GM08714 (cell line): ENCODE measurements around the gene EN1.

Source experiments
- H3K4me3 ChIP-seq: fragments of 200-500 bp; sonication (Bioruptor generic); 2 replicates; pipeline ENCODE4 v1.5.1; 2014; ENCODE audit warnings: mild to moderate bottlenecking, low read length, inconsistent platforms
- ZNF274 ChIP-seq: IDR thresholded peaks from 2 replicates; pipeline ENCODE4 v1.6.1; 2012; ENCODE audit warnings: mild to moderate bottlenecking, low read depth, low read length

Gene EN1

DNA sequence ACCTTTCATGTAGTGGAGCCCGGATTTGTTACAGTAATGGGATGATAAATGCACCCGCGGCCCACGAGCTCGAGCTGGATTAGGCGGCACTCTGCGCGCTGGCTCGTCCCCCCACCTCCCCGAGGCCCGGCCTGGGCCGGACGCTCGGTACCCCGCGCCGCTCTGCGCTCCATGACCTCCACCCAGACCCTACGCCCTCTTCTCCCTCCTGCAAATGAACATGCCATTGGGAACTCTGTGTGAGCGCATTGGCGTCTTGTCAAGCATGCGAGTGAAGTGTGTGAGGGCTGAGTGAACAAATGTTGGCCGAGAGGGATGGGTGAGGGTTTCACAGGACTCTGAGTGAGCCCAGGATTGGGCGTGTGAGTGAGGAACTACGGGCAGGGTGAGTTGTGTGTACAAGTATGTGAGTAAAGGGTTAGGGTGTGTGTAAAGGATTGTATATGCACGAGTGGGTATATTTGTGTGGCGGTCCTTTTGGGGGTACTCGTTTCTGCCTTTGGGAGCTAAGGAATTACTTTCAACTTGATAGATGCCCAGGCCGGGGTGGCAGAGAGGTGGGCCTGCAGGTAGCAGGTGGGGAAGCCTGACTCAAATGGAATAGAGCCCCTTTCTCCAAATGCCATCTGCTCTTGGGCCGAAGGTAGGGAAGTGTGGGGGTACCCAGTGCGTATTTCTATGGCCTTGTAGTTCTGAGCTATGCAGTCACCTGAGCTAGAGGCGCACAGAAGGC is 2.9 kb upstream of the EN1 start:
- H3K4me3 ChIP-seq = no peak overlapping the region
- no peak for TF ChIP-seq ZNF274

- no peak for TF ChIP-seq ZNF274
- H3K4me3 ChIP-seq = no peak overlapping the region
Observed at GRCh38 chr2:118849226-118850167, 2.0 kb upstream of the EN1 start.

- TF ChIP-seq ZNF274 = no peak
- no peak overlapping the region for H3K4me3 ChIP-seq
Observed at GRCh38 chr2:118848381-118849225, 1.2 kb upstream of the EN1 start.

GRCh38 chr2:118847762-118848172 is 319 bp upstream of the EN1 start:
- peak overlapping the region; percentile 29; the same call in 1 of the 2 replicates for H3K4me3 ChIP-seq
- no peak for TF ChIP-seq ZNF274

DNA sequence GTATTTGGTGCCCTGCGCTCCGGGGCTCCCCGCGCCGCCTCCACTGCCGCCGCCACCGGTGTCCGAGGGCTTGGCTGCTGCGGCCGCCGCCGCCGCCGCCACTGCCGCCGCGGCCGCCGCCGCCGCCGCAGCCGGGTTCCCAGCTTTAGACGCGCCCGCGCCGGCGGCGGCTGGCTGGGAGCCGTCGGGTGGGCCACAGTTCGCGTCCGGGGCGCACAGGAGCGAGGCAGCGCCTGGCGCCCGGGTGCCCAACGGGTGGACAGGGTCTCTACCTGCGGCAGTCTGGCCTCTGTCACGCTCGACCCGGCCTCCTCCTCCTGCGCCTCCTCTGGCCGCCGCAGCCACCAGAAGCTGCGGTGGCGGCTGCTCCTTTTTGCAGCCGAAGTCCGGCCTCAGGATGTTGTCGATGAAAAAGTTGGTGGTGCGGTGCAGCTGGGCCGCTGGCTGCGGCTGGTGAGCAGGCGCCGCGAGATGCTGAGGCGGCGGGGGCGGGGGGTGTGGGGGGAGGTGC is 951 bp downstream of the EN1 start:
- no peak for TF ChIP-seq ZNF274
- H3K4me3 ChIP-seq = no peak overlapping the region

DNA sequence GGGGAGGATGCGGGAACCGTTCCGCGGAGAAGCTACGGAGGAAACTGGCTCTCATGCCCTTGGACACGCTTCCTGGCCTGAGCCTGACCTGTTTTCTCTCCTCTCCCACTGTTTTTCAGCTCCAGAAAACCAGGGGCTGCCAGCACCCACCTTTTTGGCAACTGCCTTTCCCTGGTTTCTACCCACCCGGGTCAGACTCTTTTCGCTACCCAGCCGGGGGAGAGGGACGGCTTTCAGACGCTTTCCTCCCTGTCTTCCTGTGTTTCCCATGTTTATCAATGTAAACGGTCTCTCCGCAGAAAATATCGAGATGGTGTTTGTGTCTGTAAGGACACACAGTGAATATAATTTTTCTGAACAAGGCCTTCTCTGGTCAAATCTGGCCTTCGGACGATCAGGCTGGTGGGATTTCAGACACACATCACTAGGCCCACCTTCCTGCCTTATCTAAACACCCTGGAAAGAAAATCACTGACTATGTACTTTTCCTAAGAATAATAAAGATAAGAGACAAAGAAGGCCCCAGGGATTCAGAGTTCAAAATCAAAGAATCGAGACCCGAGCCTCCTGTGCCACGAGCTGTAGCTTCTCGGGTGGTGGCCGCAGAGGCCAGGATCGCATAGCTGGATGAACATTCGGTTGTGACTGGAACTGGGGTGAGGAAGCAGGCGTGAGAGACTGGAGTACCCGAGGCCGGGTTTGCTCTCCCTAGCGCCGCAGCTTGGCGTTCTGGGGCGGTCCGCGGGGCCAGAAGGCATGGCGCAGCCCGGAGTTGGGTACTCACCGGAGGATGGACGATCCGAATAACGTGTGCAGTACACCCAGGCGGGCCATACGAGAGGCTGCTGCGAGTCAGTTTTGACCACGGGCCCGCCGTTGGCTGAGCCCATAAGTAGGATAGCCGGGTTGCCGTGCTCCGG is 1.7 kb downstream of the EN1 start:
- no peak for TF ChIP-seq ZNF274
- no peak overlapping the region for H3K4me3 ChIP-seq

GRCh38 chr2:118845005-118845521 is 2.4 kb downstream of the EN1 start:
- no peak overlapping the region for H3K4me3 ChIP-seq

DNA sequence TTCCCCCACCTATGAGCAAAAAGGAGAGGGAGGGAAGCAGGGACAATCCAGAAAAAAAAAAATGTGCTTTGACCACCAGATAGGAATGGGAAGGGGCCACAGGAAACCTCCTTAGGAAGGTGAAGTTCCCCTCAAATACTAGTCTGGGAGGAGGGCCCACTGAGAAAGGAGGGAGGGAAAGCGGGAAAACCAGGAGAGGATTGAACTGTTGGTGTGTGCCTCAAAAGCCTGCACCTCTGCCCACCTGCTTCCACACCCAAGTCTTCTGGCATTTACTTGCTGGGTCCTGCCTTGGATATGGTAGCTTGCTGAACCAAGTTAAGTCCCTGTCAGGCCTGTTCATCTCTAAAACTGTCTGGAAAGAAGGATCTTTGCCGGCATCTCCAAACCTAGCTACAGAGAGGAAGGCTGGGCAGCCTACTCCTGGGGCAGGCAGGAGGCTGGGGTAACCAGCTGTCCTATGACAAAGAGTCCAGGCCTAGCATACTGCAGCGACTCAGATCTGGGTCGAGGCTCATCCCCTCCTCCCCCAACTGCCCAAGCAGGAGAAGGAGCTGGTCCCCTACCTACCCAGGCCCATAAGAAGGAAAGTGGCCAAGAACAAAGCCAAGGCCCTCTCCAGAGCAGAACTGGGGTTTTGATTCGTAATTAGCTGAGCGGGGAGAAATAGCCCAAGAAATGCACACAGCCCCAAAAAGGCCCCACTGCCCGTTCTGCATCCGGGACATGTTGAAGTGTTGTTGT is 3.0 kb downstream of the EN1 start:
- no peak overlapping the region for H3K4me3 ChIP-seq
- TF ChIP-seq ZNF274 = no peak

More at GRCh38 chr2:118845005-118845521, 2.4 kb downstream of the EN1 start:
- no peak for TF ChIP-seq ZNF274

- no peak for TF ChIP-seq ZNF274
- no peak overlapping the region for H3K4me3 ChIP-seq
Observed at GRCh38 chr2:118843483-118844132, 3.8 kb downstream of the EN1 start.

DNA sequence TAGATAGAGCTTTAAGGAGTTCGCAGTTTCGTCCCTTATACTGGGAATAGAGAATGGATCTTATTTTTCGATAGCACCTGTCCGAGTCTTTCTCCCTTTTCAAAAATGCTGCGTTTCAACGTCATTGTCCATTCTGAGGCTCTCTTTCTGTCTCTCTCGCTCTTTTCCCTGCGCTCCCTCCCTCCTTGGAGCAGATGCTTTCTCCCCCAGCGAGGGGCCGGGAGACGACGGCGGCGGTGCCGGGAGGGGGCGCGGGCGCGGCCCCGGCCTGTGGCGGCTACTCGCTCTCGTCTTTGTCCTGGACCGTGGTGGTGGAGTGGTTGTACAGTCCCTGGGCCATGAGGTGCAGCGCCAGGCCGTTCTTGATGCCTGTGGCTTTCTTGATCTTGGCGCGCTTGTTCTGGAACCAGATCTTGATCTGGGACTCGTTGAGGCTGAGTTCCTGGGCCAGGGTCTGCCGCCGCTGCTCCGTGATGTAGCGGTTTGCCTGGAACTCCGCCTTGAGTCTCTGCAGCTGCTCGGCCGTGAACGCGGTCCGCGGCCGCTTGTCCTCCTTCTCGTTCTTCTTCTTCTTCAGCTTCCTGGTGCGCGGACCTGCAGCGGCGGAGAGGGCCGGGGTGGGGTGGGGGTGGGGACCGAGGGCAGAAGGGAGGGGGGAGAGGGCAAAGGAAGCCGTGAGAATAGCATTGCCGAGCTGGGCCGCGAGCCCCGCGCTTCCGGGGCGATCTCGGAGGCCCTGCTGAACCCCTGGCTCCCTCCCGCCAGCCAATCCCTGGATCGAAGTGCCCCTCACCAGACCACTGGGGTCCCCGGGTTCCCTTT is 4.6 kb downstream of the EN1 start:
- no peak for TF ChIP-seq ZNF274
- H3K4me3 ChIP-seq = no peak overlapping the region; the same call in 1 of the 2 replicates
